NCI-H460 (cell line): ENCODE measurements around the gene ISG20L2. TPM values are rescaled to one million over a fixed set of nuclear protein-coding genes. Genes with fewer than 3 reads are reported as not detected.

ENCODE experiments used
- DNase-seq: peaks from one replicate; pipeline ENCODE4 v3.0.0-alpha.2; 2016; ENCODE audit warnings: low read depth; ENCODE audit errors: extremely low read depth
- total RNA-seq: library from RNA; depleted of rRNA; stranded (reverse); fragments of >200 nt; shearing (Covaris generic); gene quantifications from 2 replicates; pipeline ENCODE4 v1.2.3, GENCODE V29; 2014

Gene ISG20L2
- total RNA-seq, 1 experiment from 2014 or later: 42.1 TPM

DNA sequence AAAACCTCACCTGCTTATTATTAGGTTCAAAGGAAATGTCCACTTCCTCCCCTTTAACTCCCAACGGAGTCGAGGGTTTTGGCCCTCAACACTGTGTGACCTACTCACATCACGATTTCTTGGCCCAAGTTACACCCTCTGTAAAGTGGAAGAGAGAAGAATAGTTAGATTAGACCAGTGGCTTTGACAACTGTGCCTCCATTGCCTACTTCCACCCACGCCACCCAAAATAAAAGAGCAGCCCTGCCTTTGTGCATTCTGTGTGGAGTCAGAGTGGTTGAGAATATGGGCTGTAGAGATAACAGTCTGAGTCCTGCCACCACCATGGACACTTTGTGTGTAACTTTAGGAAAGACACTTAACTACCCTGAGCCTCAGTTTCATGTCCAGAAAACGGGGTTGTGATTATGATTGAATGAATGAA lies 27.0 kb upstream of the ISG20L2 start:
- no peak for DNase-seq

GRCh38 chr1:156754219-156754618 lies 25.7 kb upstream of the ISG20L2 start:
- no peak for DNase-seq

DNA sequence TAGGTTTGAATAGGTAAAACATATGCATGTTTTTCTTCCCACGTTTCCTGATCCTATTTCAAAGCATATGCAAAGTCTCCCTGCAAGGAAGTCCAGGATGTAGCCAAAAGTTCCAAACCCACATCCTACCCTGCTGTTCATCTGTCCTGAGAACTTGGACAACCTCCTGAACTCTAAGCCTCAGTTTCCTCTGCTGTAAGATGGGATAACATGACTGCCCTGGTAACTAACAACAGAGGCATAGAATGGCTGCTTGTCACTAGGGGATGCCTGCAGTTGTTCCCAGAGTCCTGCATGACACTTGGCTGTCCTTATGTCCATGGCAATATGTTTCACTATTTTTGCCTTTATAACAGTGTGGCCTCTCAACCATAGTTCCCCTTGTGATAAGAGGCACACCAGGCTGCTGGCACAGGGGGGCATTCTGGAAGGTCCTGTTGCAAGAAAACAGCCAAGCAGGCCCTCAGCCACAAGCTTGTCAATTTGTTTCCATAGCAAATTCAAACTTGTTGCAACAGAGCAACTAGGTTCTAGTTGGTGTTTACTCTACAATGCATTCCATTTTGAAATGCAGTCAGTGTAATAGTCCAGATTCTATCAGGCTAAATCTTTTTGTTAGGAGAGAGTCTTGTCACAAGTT lies 24.4 kb upstream of the ISG20L2 start:
- DNase-seq: no peak

GRCh38 chr1:156751757-156752481 lies 23.4 kb upstream of the ISG20L2 start:
- peak; percentile 98 for DNase-seq

- no peak for DNase-seq
Observed at GRCh38 chr1:156751451-156751756, 22.8 kb upstream of the ISG20L2 start, which contains the start of gene HDGF. Gene HDGF (minus strand): TSS chr1:156751675. CDS start chr1:156751429, 246 bp downstream.

- DNase-seq: no peak
Observed at GRCh38 chr1:156750711-156751450, 22.3 kb upstream of the ISG20L2 start.

DNA sequence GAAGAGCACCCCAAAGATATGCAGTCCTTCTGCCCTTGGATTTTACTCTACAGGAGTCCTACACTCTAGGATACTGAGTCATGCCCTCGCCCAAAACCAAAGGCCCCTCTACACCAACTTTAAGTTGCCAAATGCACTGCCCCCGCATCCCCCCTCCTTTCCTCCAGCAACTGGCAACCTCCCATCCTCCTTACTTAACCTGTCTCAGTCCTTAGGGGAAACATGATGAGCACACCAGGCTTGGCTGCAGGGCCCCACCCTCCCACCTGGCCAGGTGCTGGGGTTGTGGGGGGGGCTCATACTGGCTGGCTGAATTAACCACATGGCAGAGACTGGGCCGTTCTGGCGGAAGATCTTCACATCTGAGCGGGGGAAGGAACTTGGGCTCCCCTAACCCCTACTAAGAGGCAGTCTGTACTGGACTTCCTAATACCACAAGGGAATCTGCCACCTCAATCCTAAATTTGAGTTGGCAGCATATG lies 21.7 kb upstream of the ISG20L2 start:
- no peak for DNase-seq

- no peak for DNase-seq
Observed at GRCh38 chr1:156749419-156750118, 21.0 kb upstream of the ISG20L2 start.

DNA sequence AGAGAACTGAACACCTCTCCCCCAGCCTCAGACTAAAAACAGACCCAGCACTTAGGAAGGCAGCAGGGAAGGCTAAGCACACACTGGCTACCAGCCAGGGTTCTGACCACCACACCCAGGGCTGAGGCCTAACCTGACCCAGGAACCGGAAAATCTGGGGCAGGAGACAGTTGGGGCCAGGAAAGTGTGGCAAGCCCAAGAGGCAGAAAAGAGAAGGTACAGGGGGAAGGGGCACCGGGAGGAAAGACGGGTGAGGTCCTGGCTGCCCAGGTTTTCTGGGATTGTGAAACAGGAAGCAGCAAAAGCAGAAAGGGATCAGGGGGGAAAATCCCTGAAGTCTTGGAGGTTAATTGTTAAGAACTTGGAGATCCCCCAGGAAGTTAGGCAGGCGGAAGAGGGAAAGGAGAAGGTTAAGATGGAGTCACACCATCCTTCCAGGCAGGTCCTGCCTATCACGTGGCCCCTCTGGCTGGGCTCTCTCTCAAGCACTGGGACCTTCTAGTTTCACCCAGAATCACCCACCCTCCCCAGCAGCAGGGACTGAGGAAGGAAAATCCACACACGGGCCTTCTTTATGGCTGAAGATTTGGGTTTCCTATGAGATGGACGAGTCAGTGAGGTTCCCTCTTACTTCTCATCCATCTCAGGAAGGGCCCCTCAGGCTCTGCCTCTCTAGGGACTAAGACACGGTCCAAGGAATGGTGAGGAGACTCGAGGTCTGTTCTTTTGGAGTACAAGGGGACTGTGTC lies 20.3 kb upstream of the ISG20L2 start:
- DNase-seq: no peak

DNA sequence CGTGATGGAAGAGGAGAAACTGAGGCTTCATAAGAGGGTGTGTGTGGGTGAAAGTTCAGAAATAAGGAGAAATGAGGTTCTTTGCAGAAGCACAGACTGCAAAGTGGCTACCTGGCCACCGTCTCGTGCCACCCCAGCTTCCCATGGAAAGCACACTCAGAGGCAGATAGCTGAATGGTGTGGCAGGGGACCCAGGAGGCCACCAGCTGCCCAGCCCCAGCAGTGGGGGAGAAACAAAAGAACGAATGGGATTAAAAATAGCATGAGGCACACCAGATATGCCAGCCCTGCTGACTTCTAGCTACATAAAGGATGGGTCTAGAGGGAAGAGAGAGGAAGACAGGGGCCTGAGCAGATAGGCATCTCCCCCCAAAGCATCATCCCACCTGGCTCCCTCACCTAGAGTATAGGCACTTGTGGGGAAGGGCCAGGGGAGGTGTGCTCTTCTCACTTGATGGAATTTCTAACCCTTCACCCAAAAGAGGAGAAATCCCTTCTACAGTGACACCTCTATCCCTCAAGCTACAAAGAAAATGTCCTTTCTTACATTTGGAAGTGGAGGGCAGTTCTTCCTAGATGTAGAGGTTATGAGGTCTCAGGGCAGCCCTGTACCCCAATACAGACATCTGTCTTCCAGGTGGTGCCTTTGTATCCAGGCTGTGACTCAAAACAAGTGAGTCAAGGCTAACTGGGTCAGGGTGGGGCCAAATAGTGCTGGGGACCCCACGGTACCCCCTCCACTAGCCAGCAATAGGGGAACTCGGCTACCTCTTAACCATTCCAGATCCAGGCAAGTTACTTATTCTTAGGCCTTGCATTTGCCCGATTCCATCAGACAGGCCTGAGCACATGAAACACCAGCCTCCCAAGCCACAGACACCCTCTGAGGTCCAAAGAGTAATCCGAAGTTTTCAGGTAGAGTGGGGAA lies 19.4 kb upstream of the ISG20L2 start:
- DNase-seq: no peak

DNA sequence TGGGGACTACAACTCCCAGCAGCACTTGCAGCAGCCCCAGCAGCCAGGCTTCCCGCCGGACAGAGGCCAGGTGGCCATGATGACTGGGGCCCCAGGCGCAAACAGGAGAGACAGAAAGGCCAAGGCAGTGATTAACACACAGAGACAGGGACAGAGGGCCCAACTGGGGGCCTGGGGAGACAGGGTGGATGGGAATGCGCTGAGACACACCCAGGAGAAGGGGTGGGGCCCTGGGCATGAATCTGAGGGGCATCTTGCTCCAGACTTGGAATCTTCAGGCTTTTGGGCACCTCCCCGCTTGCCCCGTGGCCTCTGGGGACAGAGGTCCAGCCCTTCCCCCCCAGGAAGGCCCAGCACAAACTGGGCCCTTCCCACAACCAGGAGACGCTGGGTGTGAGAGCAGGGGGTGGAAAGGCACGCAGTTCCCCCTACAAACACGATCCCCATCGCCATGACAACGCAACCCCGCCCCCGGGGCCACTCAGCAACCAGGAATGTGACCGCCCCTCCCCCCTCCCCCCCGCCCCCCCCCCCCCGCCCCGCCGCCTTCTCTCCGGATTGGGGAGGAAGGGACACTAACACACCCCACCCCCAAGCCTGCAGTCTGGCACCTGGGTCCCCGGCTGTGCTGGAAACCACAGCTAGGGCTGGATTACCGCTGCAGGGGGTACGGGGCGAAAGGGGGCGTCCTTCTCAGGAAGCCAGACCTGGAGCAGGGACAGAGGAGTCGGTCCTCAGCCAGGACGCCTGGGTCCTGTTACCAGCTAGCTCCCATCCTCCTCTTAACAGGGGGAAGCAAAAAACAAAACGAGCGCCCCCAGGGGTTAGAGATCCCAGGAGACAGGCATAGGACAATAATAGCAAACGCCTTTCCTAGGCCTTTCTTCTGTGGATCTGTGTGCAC lies 18.4 kb upstream of the ISG20L2 start:
- DNase-seq: peak; percentile 81

DNA sequence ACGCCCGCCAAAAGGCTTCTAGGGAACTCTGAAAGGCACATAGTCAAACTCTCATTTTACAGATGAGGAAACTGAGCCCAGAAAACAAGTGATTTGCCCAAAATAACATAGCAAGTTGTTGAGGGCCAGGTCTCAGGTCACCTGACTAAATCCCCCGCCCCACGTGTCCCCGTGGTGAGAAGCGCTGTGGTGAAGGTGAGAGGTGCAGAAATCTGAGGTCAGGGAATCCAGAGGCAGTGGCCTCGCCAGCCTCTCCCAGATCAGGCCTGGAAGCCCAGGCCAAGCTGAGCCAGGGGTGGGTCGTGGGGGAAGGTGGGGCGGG lies 17.8 kb upstream of the ISG20L2 start:
- DNase-seq: no peak

- DNase-seq: no peak
Observed at GRCh38 chr1:156745881-156746280, 17.3 kb upstream of the ISG20L2 start.

- DNase-seq: no peak
Observed at GRCh38 chr1:156744786-156745419, 16.3 kb upstream of the ISG20L2 start.

DNA sequence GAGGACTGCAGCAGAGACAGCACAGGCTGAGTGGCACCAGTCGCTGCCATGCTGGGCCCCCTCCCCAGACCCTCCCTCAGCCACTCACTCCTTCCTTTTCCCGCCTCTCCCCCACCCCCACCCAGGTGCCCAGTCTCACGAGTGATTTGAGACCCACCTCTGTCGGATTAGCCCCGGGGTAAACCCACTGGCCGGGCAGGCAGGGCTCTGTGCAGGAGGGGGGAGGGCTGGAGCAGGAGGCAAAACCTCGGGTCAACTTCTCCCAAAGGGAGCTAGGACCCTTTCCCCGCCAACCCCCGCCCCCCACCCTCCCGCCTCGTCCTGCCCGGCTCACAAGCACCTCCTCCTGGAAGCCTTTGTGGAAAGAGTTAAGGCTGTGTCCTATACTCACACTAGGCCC lies 15.8 kb upstream of the ISG20L2 start:
- no peak for DNase-seq

GRCh38 chr1:156743367-156744302 lies 15.1 kb upstream of the ISG20L2 start:
- DNase-seq: no peak

DNA sequence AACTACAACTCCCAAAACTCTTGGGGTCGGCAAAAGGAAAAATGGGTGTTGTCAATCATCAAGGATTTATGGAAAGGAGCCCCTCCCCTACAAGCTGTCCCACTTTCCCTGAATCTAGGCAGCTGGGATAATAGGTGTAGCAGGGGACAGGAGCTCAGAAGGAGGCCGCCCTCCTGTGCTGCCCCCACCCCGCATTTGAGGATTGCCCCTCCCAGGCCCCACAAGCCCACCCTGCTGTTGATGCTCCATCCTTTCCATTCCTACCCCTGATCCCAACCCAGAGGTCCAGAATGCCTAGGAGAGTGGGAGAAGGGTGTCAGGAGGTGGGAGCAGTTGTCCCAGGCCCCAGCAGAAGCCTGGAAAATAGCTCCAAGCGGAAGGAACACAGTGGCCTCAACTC lies 14.2 kb upstream of the ISG20L2 start:
- no peak for DNase-seq
